Gastrocnemius medialis (tissue), 4 donors: ENCODE results near the gene CCIN.

Experiments used
- CTCF ChIP-seq, 5 experiments: fragments of 450-650 bp in 3 of 5; fragments of 200-600 bp in 2 of 5; sonication (generic) in 2 of 5; IDR thresholded peaks in 4 of 5; conservative IDR thresholded peaks in 1 of 5; 1 replicate in 4 of 5; 2 replicates in 1 of 5; pipeline ENCODE4 v1.5.1; 2016 to 2019; ENCODE audit warnings: antibody characterized with exemption in 5 of 5, mild to moderate bottlenecking in 3 of 5, moderate library complexity in 3 of 5
- POLR2A ChIP-seq, 2 donors: fragments of 450-650 bp; IDR thresholded peaks; one replicate each; pipeline ENCODE4 v1.6.1; 2017; ENCODE audit warnings: antibody characterized with exemption in 2 of 2, mild to moderate bottlenecking in 2 of 2, moderate library complexity in 2 of 2

GRCh38 chr9:36192196-36192595 is 23.0 kb downstream of the CCIN start:
- TF ChIP-seq CTCF (IDR thresholded peaks at IDR 0.05 in 4 of 5, conservative IDR thresholded peaks at IDR 0.05 in 1 of 5) (no peak), POLR2A (IDR thresholded peaks at IDR 0.05) (no peak)
